GM23248 (cell line): ENCODE results near the gene RPH3AL. TPM values are rescaled to one million over a fixed set of nuclear protein-coding genes. Genes with fewer than 3 reads are reported as not detected.
A peak's percentile ranks its signal among the peaks of the same experiment; 100 is the strongest.
"Not testable (repeated sequence)": the region's sequence is repeated elsewhere in the genome, so short reads cannot be mapped to it uniquely, and the experiment has no call there.

Source experiments
- DNase-seq: peaks from one replicate; pipeline ENCODE4 v3.0.0-alpha.2; 2015
- H2AFZ ChIP-seq: fragments of 200-600 bp; sonication (generic); 2 replicates; pipeline ENCODE4 v1.6.1; 2016; ENCODE audit warnings: antibody characterized with exemption
- H3F3A ChIP-seq: fragments of 200-600 bp; sonication (generic); 2 replicates; pipeline ENCODE4 v1.6.1; 2016; ENCODE audit warnings: mild to moderate bottlenecking, antibody characterized with exemption, mixed run types; ENCODE audit not compliant: insufficient read depth
- H3K27ac ChIP-seq: fragments of 200-600 bp; sonication (generic); 2 replicates; pipeline ENCODE4 v1.5.1; 2016; ENCODE audit warnings: mild to moderate bottlenecking
- H3K27me3 ChIP-seq: fragments of 200-600 bp; sonication (generic); replicated peaks from 2 replicates; pipeline ENCODE4 v1.6.1; 2016; ENCODE audit warnings: mild to moderate bottlenecking; ENCODE audit not compliant: insufficient read depth
- H3K36me3 ChIP-seq: fragments of 200-600 bp; sonication (generic); 2 replicates; pipeline ENCODE4 v1.6.1; 2016; ENCODE audit warnings: low read depth, mild to moderate bottlenecking
- H3K4me1 ChIP-seq: fragments of 200-600 bp; sonication (generic); 2 replicates; pipeline ENCODE4 v1.6.1; 2016; ENCODE audit warnings: mild to moderate bottlenecking; ENCODE audit not compliant: insufficient read depth
- H3K4me2 ChIP-seq: fragments of 200-600 bp; sonication (generic); one replicate; pipeline ENCODE4 v1.6.1; 2016; ENCODE audit warnings: mild to moderate bottlenecking; ENCODE audit not compliant: unreplicated experiment
- H3K4me3 ChIP-seq: fragments of 200-600 bp; sonication (generic); 2 replicates; pipeline ENCODE4 v1.5.1; 2016; ENCODE audit warnings: mild to moderate bottlenecking
- H3K79me2 ChIP-seq: fragments of 200-600 bp; sonication (generic); 2 replicates; pipeline ENCODE4 v1.6.1; 2016; ENCODE audit warnings: mild to moderate bottlenecking; ENCODE audit not compliant: insufficient read depth
- H3K9ac ChIP-seq: fragments of 200-600 bp; sonication (generic); 2 replicates; pipeline ENCODE4 v1.6.1; 2016; ENCODE audit warnings: mild to moderate bottlenecking
- H3K9me2 ChIP-seq: fragments of 200-600 bp; sonication (generic); 2 replicates; pipeline ENCODE4 v1.6.1; 2016; ENCODE audit warnings: mixed run types, mild to moderate bottlenecking, moderate library complexity; ENCODE audit not compliant: insufficient read depth
- H3K9me3 ChIP-seq: fragments of 200-600 bp; sonication (generic); one replicate; pipeline ENCODE4 v1.6.1; 2017; ENCODE audit warnings: low read depth
- H4K20me1 ChIP-seq: fragments of 200-600 bp; sonication (generic); 2 replicates; pipeline ENCODE4 v1.6.0; 2016; ENCODE audit not compliant: insufficient read depth
- EZH2 ChIP-seq: fragments of 200-600 bp; sonication (generic); IDR thresholded peaks from 2 replicates; pipeline ENCODE4 v1.6.1; 2018; ENCODE audit warnings: antibody characterized with exemption, mild to moderate bottlenecking; ENCODE audit not compliant: insufficient read depth, poor library complexity, severe bottlenecking
- EZH2phosphoT487 ChIP-seq: fragments of 200-600 bp; sonication (generic); IDR thresholded peaks from 2 replicates; pipeline ENCODE4 v1.6.1; 2018; ENCODE audit warnings: antibody characterized with exemption, moderate library complexity, mild to moderate bottlenecking, low read depth; ENCODE audit not compliant: insufficient read depth
- WGBS, 2 experiments: methylation state at CpG; one replicate each; pipeline ENCODE4 v1.1.6; 2015 to 2017; ENCODE audit warnings: low lambda C conversion rate in 2 of 2, low coverage in 1 of 2; ENCODE audit errors: missing lambda C conversion rate in 2 of 2; 5-methylcytosine and 5-hydroxymethylcytosine counted together
- in situ Hi-C: fragments of 300-500 bp; cut with MboI; formaldehyde crosslinking; loops from 2 replicates; pipeline ENCODE4 v1.15.0; 2020
- polyA plus RNA-seq: library from polyadenylated mRNA; unstranded; fragments of >200 nt; fragmentation: Nextera tagmentation; extraction: Ambion mirVana; gene quantifications from 2 replicates; pipeline ENCODE4 v1.2.1, GENCODE V29; 2016
- total RNA-seq: library from RNA; depleted of rRNA; stranded (reverse); fragments of >200 nt; shearing (Covaris generic); gene quantifications from 2 replicates; pipeline ENCODE4 v1.2.3, GENCODE V29; 2014

The RPH3AL gene
- total and polyA plus RNA-seq, 2 experiments from 2014 or later, result 2.7 to 5.2 TPM

- H3K9ac ChIP-seq, H3K4me1 ChIP-seq, H3K79me2 ChIP-seq, in situ Hi-C loops, H3K27me3 ChIP-seq, H3F3A ChIP-seq, H3K4me2 ChIP-seq, H3K27ac ChIP-seq, H3K36me3 ChIP-seq, H2AFZ ChIP-seq, H3K9me2 ChIP-seq, H3K9me3 ChIP-seq, H3K4me3 ChIP-seq, H4K20me1 ChIP-seq: not testable (repeated sequence)
- 23 to 24% methylated on average over 27 to 33 of the region's 33 CpGs for WGBS, 2 experiments
- peak; percentile 23 for DNase-seq
Observed at GRCh38 chr17:366657-367615, 14.3 kb upstream of the RPH3AL start.

- no peak overlapping the region for H3K4me2 ChIP-seq
- H3K4me3 ChIP-seq, result no peak overlapping the region
- no peak overlapping the region for H3K27ac ChIP-seq
- H3K9me2 ChIP-seq, result no peaks in the 10 kb centered on the region
- no peaks in the 10 kb centered on the region for H3K4me1 ChIP-seq
- H4K20me1 ChIP-seq, result no peaks in the 10 kb centered on the region
- no peak for TF ChIP-seq EZH2
- TF ChIP-seq EZH2phosphoT487, result no peak
- peaks cover 7% of the 10 kb centered on the region for H3K27me3 ChIP-seq
- no peak overlapping the region for H2AFZ ChIP-seq
- H3K9ac ChIP-seq, result no peak overlapping the region
- in situ Hi-C loops, result no loop called here
- no peaks in the 10 kb centered on the region for H3K79me2 ChIP-seq
- no peak for DNase-seq
- H3K36me3 ChIP-seq, result no peaks in the 10 kb centered on the region
- 76 to 81% methylated on average over 9 of the region's 9 CpGs for WGBS, 2 experiments
- H3F3A ChIP-seq, result no peaks in the 10 kb centered on the region
- H3K9me3 ChIP-seq, result no peaks in the 10 kb centered on the region
Observed at GRCh38 chr17:364766-365165, 12.2 kb upstream of the RPH3AL start.

- H3K79me2 ChIP-seq, result no peaks in the 10 kb centered on the region
- no peak for TF ChIP-seq EZH2phosphoT487
- TF ChIP-seq EZH2, result no peak
- H3K27me3 ChIP-seq, result peaks cover 7% of the 10 kb centered on the region
- H3K4me1 ChIP-seq, result no peaks in the 10 kb centered on the region
- H3K9me3 ChIP-seq, result no peaks in the 10 kb centered on the region
- no peak for DNase-seq
- H3K27ac ChIP-seq, result no peak overlapping the region
- in situ Hi-C loops, result no loop called here
- no peak overlapping the region for H3K9ac ChIP-seq
- no peak overlapping the region for H3K4me3 ChIP-seq
- no peaks in the 10 kb centered on the region for H3F3A ChIP-seq
- H3K9me2 ChIP-seq, result no peaks in the 10 kb centered on the region
- H3K4me2 ChIP-seq, result no peak overlapping the region
- H2AFZ ChIP-seq, result no peak overlapping the region
- H3K36me3 ChIP-seq, result no peaks in the 10 kb centered on the region
- WGBS, 2 experiments, result 69 to 71% methylated on average over 8 of the region's 8 CpGs
- no peaks in the 10 kb centered on the region for H4K20me1 ChIP-seq
Observed at GRCh38 chr17:364308-364707, 11.7 kb upstream of the RPH3AL start.

- 83 to 88% methylated on average over 14 of the region's 14 CpGs for WGBS, 2 experiments
- DNase-seq, result no peak
- Histone ChIP-seq H3K9ac (no peak overlapping the region), H2AFZ (no peak overlapping the region), H3K4me2 (no peak overlapping the region), H4K20me1 (no peaks in the 10 kb centered on the region), H3K79me2 (no peaks in the 10 kb centered on the region), H3K27ac (no peak overlapping the region), H3K9me3 (no peaks in the 10 kb centered on the region), H3K27me3 (peaks cover under 1% of the 10 kb centered on the region), H3K36me3 (no peaks in the 10 kb centered on the region), H3K4me1 (no peaks in the 10 kb centered on the region), H3F3A (no peaks in the 10 kb centered on the region), H3K9me2 (no peaks in the 10 kb centered on the region), H3K4me3 (no peak overlapping the region)
- TF ChIP-seq EZH2, result no peak
- TF ChIP-seq EZH2phosphoT487, result no peak
- in situ Hi-C loops, result no loop called here
Observed at GRCh38 chr17:362721-363120, 10.1 kb upstream of the RPH3AL start.
